GM06990 (cell line): ENCODE results near the gene MGAT5.

Experiments used
- DNase-seq: peaks from one replicate; pipeline ENCODE4 v3.0.0-alpha.2; 2011; ENCODE audit not compliant: insufficient read length; ENCODE audit errors: extremely low read depth
- H3K27me3 ChIP-seq: replicated peaks from 2 replicates; pipeline ENCODE4 v1.6.0; 2011; ENCODE audit warnings: low read length; ENCODE audit not compliant: control insufficient read depth, insufficient read depth
- H3K36me3 ChIP-seq: 2 replicates; pipeline ENCODE4 v1.5.1; 2011; ENCODE audit warnings: low read length; ENCODE audit not compliant: control insufficient read depth, insufficient read depth
- H3K4me3 ChIP-seq: replicated peaks from 2 replicates; pipeline ENCODE4 v1.5.1; 2011; ENCODE audit warnings: low read depth, mild to moderate bottlenecking, control low read depth, low read length
- TF ChIP-seq, protein P1 (sequence below): IDR thresholded peaks from 2 replicates; pipeline ENCODE4 v1.5.1; 2011; ENCODE audit warnings: low read length, control low read depth, mild to moderate bottlenecking, inconsistent platforms; ENCODE audit not compliant: insufficient read depth, poor library complexity, severe bottlenecking

Gene MGAT5

DNA sequence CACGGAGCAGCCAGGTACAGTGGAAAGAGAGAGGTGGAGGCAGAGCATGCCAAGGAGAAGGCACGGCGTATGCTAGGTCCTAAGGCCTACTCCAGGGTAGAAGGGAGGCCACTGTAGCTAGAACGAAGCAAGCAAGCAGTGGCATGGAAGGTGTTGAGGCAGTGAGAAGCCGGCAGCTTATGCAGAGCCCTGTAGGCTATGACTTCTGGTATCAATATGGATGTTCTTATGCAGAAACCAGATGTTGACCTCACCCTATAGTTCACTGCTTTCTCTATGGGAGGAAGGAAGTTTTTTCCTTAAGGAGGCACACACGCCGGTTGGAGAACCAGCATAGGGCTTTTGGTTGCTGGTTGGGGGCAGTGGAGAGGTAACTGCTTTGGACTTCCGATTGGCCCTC is 6.1 kb downstream of the MGAT5 start:
- no peak for DNase-seq
- peaks cover 9% of the 10 kb centered on the region for H3K36me3 ChIP-seq
- H3K4me3 ChIP-seq, result no peak overlapping the region; the same call in 1 of the 2 replicates
- TF ChIP-seq, protein P1, sequence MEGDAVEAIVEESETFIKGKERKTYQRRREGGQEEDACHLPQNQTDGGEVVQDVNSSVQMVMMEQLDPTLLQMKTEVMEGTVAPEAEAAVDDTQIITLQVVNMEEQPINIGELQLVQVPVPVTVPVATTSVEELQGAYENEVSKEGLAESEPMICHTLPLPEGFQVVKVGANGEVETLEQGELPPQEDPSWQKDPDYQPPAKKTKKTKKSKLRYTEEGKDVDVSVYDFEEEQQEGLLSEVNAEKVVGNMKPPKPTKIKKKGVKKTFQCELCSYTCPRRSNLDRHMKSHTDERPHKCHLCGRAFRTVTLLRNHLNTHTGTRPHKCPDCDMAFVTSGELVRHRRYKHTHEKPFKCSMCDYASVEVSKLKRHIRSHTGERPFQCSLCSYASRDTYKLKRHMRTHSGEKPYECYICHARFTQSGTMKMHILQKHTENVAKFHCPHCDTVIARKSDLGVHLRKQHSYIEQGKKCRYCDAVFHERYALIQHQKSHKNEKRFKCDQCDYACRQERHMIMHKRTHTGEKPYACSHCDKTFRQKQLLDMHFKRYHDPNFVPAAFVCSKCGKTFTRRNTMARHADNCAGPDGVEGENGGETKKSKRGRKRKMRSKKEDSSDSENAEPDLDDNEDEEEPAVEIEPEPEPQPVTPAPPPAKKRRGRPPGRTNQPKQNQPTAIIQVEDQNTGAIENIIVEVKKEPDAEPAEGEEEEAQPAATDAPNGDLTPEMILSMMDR, result no peak
- H3K27me3 ChIP-seq, result no peaks in the 10 kb centered on the region

DNA sequence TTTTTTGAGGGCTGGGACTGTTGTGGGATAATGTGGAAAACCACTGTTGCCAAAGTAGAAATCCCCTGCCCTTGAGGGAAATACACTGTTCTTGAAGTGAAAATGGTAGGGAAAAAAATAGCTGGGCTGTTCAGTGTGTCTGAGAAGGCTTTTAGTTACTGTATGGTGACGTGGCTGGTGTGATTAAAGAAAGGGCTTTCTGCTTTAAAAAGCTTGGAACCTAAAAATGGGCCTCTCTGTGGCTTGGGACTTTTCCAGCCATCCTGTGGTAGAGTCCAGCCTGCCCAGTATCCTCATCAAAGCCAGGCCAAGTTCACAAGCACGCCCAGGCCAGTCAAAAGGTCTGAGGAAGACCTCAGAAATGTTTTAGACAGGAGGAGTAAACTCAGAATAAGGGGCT is 6.8 kb downstream of the MGAT5 start:
- Histone ChIP-seq H3K36me3 (peaks cover 9% of the 10 kb centered on the region), H3K27me3 (no peaks in the 10 kb centered on the region), H3K4me3 (no peak overlapping the region)
- TF ChIP-seq, protein P1, result no peak
- DNase-seq, result no peak

DNA sequence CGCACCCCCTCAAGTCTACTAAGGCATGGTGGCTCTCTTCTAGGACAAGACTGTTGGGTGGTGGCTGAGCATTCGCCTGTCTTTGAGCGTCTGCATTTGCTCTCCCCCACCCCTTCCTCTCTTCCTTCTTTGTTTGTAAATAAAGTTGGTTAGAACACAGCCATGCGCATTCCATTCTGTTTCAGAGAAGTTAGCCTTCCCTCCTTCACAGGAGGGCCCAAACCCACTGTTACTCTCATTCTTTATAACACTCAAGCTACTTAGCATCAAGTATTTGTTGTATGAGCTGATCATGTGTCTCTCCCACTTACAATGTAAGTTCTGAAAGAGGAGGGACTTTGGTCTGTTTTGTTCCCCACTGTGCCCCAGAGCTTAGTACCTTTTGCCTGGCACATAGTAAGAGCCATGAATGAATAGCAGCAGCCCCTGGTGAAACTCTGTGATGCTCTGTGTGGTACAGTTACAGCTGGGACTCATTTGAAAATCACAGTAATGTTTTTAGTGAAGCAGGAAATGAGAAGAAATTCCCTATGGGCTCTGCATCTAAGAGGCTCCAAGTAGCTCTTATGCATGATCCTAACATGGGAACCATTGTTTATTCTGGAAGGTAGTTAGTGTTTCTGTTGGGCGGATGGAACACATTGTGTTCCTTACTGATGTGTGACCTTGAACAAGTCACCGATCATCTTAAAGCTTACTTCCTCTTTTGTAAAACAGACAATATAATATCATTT is 7.7 kb downstream of the MGAT5 start:
- H3K4me3 ChIP-seq, result no peak overlapping the region
- peaks cover 9% of the 10 kb centered on the region for H3K36me3 ChIP-seq
- H3K27me3 ChIP-seq, result no peaks in the 10 kb centered on the region
- TF ChIP-seq, protein P1, result no peak
- DNase-seq, result no peak

DNA sequence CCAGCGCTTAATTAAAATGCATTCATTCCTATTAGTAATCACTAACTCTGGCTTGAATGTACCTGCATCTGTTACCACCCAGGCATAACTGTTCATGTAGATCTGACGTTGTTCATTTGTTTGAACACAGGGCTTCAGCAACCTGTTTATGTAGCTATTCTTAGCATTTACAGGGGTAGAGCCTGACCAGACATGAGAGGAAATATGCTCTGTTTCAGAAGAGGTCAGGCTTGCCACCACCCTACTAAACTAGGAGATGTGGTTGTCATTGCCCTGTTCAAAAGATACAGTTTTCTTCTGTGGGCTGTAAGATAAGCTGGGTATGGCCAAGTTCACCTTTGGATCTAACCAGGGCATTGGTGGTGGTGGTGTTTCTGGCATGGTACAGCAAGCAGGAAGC is 8.8 kb downstream of the MGAT5 start:
- no peak for DNase-seq
- TF ChIP-seq, protein P1, result no peak
- H3K4me3 ChIP-seq, result no peak overlapping the region

DNA sequence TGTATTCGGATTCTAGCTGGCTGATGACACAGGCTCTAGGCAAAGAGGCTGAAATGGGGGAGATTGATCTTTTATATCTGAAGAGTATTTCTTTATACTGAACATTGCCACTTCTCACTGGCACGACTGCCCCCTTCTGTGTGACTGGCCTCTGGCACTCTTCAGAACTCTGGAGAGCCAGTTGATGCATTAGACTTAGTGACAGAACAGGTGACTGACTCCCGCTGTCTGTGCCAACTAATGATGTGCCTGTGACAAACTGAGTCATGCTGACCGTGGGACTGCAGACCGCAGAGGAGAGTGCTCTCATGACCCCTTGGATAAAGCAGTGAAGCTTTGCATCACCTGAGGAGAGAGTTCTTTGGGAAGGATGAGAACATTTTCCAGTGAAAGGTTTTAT is 14.4 kb downstream of the MGAT5 start:
- DNase-seq, result no peak
- Histone ChIP-seq H3K36me3 (peaks cover 2% of the 10 kb centered on the region), H3K4me3 (no peak overlapping the region), H3K27me3 (no peaks in the 10 kb centered on the region)
- TF ChIP-seq, protein P1, result no peak

More for the DNA sequence above, 8.8 kb downstream of the MGAT5 start:
- no peaks in the 10 kb centered on the region for H3K27me3 ChIP-seq
- H3K36me3 ChIP-seq, result peaks cover 7% of the 10 kb centered on the region
